ENCODE measurements around the gene KRT33A.

GRCh38 chr17:41366070-41366469 lies 15.4 kb upstream of the KRT33A start:
- TF ChIP-seq TAF1 (IDR thresholded peaks at IDR 0.05; ENCODE audit: low read depth, low read length) (no peak), POLR2A (IDR thresholded peaks at IDR 0.05; ENCODE audit: low read depth, low read length) (no peak), POLR2AphosphoS5 (IDR thresholded peaks at IDR 0.05; ENCODE audit: low read depth, low read length) (no peak)

All from GM12891 (cell line).